GM19372 (cell line): Measurements from ENCODE around the gene YBEY.
"Not testable (repeated sequence)": the region's sequence is repeated elsewhere in the genome, so short reads cannot be mapped to it uniquely, and the experiment has no call there.

ENCODE experiments used
- ATAC-seq: cut with Tn5 transposase; IDR thresholded peaks from one replicate; pipeline ENCODE4 v1.9.1; 2021; ENCODE audit warnings: mild to moderate bottlenecking, low read depth, moderate library complexity; ENCODE audit not compliant: unreplicated experiment

The YBEY gene, protein sequence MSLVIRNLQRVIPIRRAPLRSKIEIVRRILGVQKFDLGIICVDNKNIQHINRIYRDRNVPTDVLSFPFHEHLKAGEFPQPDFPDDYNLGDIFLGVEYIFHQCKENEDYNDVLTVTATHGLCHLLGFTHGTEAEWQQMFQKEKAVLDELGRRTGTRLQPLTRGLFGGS

GRCh38 chr21:46285761-46286647 lies at the start of gene YBEY:
Gene YBEY, plus strand, starts transcription at chr21:46286342. Its CDS starts 572 bp downstream, at chr21:46286914.
- ATAC-seq, result peak; percentile 91

DNA sequence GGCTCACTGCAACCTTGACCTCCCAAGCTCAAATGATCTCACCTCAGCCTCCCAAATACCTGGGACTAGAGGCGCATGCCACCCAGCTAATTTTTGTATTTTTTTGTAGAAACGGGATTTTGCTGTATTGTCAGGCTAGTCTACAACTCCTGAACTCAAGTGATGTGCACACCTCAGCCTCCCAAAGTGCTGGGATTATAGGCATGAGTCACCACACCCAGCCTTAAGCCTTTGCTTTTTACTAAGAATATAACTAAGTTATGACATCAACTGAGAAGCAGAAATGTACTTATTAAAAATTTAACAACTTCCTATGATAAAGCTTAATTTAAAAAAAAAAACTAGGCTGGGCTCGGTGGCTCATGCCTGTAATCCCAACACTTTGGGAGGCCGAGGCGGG lies 48.7 kb upstream of the YBEY start:
- ATAC-seq, result no peak

- no peak for ATAC-seq
Observed at GRCh38 chr21:46239817-46240325, 46.3 kb upstream of the YBEY start.

- ATAC-seq, result not testable (repeated sequence)
Observed at GRCh38 chr21:46241577-46241976, 44.6 kb upstream of the YBEY start.

GRCh38 chr21:46243325-46243724 lies 42.8 kb upstream of the YBEY start:
- ATAC-seq, result no peak

DNA sequence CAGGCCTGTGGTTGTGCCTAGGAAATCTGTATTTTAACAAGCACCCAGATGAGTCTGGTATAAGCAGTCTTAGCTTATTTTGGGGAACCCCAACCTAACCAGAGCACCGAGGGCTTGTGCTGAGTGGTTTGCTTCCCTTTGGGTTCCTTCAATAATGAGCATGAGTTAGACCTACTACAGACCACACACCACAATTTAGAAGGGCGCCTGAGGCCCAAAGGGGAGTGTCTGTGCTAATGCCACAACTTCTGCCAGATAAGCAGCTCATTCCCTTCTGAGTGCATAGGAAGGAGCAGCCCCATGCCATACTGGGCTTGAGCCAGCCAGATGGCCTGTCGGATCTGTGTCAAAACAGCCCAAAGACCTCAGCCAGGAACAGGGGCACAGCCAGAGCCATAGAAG lies 42.2 kb upstream of the YBEY start:
- ATAC-seq, result no peak

GRCh38 chr21:46244602-46245001 lies 41.5 kb upstream of the YBEY start:
- no peak for ATAC-seq

DNA sequence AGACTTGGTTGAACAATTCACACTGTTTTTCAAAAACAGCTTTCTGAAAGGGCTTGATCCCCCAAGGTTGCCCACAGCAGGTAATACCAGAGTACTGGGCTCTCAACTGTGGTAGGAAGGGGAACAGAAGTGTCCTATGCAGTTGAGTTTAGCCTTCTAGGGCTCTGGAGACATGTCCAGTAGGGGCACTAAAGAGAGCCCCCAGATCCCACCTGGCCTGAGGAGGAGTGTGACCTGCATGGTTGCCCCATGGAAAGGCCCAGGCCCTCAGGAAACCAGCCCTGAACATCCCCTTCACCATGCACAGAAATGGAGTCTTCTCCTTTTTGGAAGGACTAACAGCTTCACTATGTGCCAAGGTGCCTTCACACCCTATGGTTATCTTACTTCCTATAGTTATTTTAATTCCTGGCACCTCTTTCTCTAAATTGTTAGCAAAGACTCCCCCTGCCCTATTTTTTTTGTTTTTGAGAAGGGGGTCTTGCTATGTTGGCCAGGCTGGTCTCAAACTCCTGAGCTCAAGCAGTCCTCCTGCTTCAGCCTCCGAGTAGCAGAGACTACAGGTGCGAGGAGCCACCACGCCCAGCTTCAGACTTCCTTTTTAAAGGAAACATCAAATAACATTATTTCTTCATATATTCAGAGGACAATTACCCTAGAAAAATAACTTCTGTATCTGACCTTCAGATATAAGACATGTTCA lies 40.8 kb upstream of the YBEY start:
- no peak for ATAC-seq

DNA sequence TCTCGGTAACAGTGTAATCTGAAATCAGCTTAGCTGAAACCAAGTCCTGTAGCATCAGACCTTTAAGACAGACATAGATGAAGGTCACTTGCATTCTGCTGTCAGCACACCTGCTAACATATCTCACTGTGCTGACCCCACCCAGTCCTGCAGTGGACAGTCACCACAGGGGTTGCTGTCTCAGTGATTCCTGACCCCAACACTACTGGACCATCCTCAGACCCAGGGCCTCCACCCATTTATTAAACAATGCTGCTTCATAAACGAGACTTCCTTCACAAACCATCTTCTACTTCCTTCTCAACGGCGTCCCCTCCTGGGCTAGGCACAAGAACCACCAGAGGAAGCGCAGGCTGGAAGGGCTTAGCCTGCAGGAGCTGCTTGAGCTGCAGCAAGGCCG lies 39.8 kb upstream of the YBEY start:
- ATAC-seq, result no peak

DNA sequence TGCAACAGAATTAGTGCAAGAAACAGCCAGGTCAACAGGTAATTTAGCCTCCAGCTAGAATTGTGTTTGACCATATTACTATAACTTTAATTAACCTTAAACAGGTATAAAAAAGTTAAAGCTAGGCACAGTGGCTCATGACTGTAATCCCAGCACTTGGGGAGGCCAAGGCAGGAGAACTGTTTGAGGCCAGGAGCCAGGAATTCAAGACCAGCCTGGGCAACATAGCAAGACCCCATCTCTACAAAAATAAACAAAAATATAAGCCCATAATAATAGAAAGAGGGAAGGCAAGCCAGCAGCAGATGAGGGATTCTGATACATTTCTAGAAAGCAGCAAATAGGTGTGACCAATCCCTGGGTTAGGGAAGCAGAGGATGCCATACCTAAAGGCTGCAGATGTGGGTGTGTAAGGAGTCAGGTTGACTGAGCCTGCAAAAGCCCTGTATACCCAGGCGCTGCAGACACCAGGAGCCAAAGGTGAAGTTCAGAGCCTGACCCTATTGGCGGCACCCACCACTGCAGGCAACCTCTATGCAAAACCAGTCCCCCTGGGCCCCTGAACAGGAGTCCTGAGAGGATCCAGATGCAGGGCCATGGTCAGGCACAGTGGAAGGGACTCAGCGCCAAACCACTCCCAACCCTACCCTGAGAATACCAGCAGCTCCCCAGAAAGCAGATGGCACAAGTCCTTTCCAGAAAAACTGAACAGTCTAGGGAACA lies 38.3 kb upstream of the YBEY start:
- ATAC-seq, result no peak

- ATAC-seq, result no peak
Observed at GRCh38 chr21:46248422-46248782, 37.7 kb upstream of the YBEY start.

DNA sequence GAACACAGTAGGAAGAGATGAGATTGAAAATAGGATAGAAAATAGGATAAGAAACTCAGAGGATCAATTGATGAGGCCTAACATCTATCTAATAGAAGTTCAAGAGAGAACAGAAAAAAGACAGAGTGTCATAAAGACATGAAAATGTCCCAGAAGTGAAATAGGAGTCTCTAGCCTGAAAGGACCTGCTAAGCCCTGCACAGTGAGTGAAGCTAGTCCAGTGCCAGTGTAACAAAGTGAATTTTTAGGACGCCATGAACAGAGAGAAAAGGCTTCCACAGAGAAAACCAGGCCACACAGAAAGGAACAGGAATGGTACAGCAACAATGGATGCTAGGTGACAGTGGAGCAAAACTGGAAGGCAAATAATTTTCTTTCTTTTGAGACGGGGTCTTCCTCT lies 37.3 kb upstream of the YBEY start:
- no peak for ATAC-seq

GRCh38 chr21:46250146-46250725 lies 35.9 kb upstream of the YBEY start:
- ATAC-seq, result no peak

DNA sequence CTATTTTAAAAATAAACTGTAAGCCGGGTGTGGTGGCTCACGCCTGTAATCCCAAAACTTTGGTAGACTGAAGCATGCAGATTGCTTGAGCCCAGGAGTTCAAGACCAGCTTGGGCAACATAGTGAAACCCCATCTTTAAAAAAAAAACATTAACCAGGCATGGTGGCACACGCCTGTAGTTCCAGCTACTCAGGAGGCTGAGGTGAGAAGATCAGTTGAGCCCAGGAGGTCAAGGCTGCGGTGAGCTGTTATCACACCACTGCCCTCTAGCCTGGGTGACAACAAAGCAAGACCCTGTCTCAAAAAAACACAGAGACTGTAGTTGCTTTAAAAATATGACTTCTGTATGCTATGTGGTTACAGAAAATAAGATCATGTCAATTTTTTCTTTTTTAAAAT lies 33.3 kb upstream of the YBEY start:
- ATAC-seq, result no peak

DNA sequence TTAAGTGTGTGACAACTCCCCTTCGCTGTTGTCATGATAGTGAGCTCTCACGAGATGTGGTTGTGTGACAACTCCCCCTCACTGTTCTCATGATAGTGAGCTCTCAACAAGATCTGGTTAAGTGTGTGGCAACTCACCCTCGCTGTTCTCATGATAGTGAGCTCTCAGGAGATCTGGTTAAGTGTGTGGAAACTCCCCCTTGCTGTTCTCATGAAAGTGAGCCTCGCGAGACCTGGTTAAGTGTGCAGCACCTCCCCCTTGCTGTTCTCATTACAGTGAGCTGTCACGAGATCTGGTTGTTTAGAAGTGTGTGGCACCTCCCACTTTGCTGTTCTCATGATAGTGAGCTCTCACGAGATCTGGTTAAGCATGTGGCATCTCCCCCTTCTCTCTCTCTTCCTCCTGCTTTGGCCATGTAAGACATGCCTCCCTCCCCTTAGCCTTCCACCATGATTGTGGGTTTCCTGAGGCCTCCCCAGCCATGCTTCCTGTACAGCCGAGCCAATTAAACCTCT lies 32.5 kb upstream of the YBEY start:
- no peak for ATAC-seq

DNA sequence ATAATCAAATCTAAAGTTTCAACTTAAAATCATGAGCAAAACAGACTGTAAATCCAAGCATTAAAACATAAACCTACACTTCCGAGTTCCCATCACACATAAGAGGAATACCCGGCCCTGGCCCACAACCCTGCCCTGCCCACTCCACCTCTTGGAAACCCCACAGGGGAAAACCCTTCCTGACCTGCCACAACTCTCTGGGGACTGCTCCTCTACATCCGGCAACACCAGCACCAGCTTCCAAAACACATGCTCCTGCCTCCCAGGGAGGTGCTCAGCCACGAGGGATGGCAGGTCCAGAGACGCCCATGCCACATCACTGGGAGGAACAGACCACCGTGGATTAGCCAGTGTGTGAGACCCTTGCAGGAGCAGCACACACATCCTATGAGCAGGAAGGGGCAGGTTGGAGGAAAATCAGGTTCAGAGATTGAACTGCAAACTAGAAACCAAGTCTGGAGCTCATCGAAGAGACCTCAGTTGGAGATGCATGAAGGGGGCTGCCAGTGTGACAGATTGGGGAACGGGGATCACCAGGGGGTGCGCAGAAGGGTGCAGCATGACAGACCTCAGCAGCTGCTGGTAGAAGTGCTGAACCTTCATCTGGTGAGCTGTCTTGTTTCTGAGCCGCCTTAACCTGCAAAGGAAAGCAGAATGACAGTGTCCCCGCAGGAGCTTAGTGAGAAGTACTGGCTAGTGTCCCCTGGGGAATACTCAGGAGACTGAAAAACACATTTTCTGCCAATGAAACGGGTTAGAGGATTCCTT lies 31.8 kb upstream of the YBEY start:
- ATAC-seq, result no peak

DNA sequence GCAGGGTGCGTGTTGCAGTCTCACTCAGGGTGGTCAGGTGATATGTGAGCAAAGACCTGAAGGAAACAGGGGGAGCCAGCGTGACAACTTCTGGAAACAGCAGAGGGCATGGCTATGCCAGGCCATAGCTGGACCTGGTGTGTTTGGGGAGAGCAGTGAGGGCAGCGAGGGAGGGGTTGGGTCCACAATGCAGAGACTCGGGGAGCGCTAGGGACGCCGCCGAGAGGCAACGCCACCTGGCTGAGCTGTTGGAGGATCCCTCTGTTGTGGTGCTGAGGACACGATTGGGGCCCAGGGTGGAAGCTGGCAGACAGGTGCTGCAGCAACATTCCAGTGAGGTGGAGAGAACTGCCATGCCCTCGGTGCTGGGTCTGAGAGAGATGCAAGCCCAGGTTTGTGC lies 31.0 kb upstream of the YBEY start:
- ATAC-seq, result no peak

GRCh38 chr21:46255758-46256337 lies 30.3 kb upstream of the YBEY start:
- ATAC-seq, result no peak

GRCh38 chr21:46256501-46256994 lies 29.6 kb upstream of the YBEY start:
- ATAC-seq, result no peak
